HepG2 (cell line): Measurements from ENCODE around the gene EPHX1. TPM values are rescaled to one million over a fixed set of nuclear protein-coding genes. Genes with fewer than 3 reads are reported as not detected.

Experiments used
- AGO2 ChIP-seq: fragments of 200-400 bp; formaldehyde crosslinking; optimal IDR thresholded peaks from 2 replicates; pipeline ENCODE3; 2017; ENCODE audit warnings: mild to moderate bottlenecking, low read depth, low read length, moderate library complexity
- FOXA1 ChIP-seq, 2 experiments: fragments of 450-650 bp in 1 of 2; sonication (generic) in 1 of 2; formaldehyde crosslinking in 1 of 2; IDR thresholded peaks; 2 replicates each; pipeline versions ENCODE4 v1.4.0 to v1.6.1; 2016 to 2020; ENCODE audit warnings: missing genetic modification reagents in 1 of 2
- FOXO1 ChIP-seq: sonication (generic); formaldehyde crosslinking; IDR thresholded peaks from 2 replicates; pipeline ENCODE4 v1.4.0; 2020; ENCODE audit warnings: missing genetic modification reagents
- HNRNPL ChIP-seq: fragments of 200-400 bp; formaldehyde crosslinking; IDR thresholded peaks from 2 replicates; pipeline ENCODE4 v1.6.1; 2017; ENCODE audit warnings: mild to moderate bottlenecking, low read depth, low read length
- JUNB ChIP-seq: sonication (generic); formaldehyde crosslinking; IDR thresholded peaks from 2 replicates; pipeline ENCODE4 v1.8.0; 2022; ENCODE audit warnings: missing genetic modification reagents, mild to moderate bottlenecking, borderline replicate concordance
- MEIS1 ChIP-seq: sonication (generic); formaldehyde crosslinking; IDR thresholded peaks from 2 replicates; pipeline ENCODE4 v1.9.0; 2021; ENCODE audit warnings: mild to moderate bottlenecking, missing genetic modification reagents, moderate library complexity, borderline replicate concordance
- MLLT10 ChIP-seq: sonication (generic); formaldehyde crosslinking; IDR thresholded peaks from 2 replicates; pipeline ENCODE4 v1.4.0; 2020; ENCODE audit warnings: missing genetic modification reagents
- PAF1 ChIP-seq: IDR thresholded peaks from 2 replicates; pipeline ENCODE4 v1.6.1; 2016; ENCODE audit warnings: missing genetic modification reagents, missing compliant biosample characterization
- PAWR ChIP-seq: sonication (generic); formaldehyde crosslinking; IDR thresholded peaks from 2 replicates; pipeline ENCODE4 v1.4.0; 2020; ENCODE audit warnings: missing genetic modification reagents, mild to moderate bottlenecking, borderline replicate concordance
- RBAK ChIP-seq: sonication (generic); formaldehyde crosslinking; IDR thresholded peaks from 2 replicates; pipeline ENCODE4 v1.5.1; 2020; ENCODE audit warnings: mild to moderate bottlenecking, missing genetic modification reagents
- SOX6 ChIP-seq, 2 experiments: fragments of 450-650 bp in 1 of 2; sonication (generic) in 1 of 2; formaldehyde crosslinking in 1 of 2; IDR thresholded peaks; 2 replicates each; pipeline versions ENCODE4 v1.4.0 to v1.6.1; 2017 to 2020; ENCODE audit warnings: antibody characterized with exemption in 1 of 2, mild to moderate bottlenecking in 1 of 2, missing genetic modification reagents in 1 of 2
- SRF ChIP-seq: IDR thresholded peaks from 2 replicates; pipeline ENCODE4 v1.6.1; 2011; ENCODE audit warnings: mild to moderate bottlenecking, low read depth, low read length, moderate library complexity
- TGIF2 ChIP-seq: IDR thresholded peaks from 2 replicates; pipeline ENCODE4 v1.6.1; 2016; ENCODE audit warnings: control low read depth, missing compliant biosample characterization
- TOE1 ChIP-seq: sonication (generic); formaldehyde crosslinking; IDR thresholded peaks from 2 replicates; pipeline ENCODE4 v1.4.0; 2020; ENCODE audit warnings: mild to moderate bottlenecking, missing genetic modification reagents
- YY1 ChIP-seq: IDR thresholded peaks from 2 replicates; pipeline ENCODE4 v1.6.1; 2011; ENCODE audit warnings: low read length, low read depth, moderate library complexity, mild to moderate bottlenecking; ENCODE audit not compliant: insufficient read depth, insufficient replicate concordance
- ZBTB3 ChIP-seq: sonication (generic); formaldehyde crosslinking; IDR thresholded peaks from 2 replicates; pipeline ENCODE4 v1.4.0; 2020; ENCODE audit warnings: low read depth, mild to moderate bottlenecking, moderate library complexity, missing genetic modification reagents, borderline replicate concordance
- ZC3H13 ChIP-seq: sonication (generic); formaldehyde crosslinking; IDR thresholded peaks from 2 replicates; pipeline ENCODE4 v1.8.1; 2023; ENCODE audit warnings: mild to moderate bottlenecking, missing genetic modification reagents, moderate library complexity
- ZNF136 ChIP-seq: sonication (generic); formaldehyde crosslinking; IDR thresholded peaks from 2 replicates; pipeline ENCODE4 v1.8.1; 2022; ENCODE audit warnings: low read depth, mild to moderate bottlenecking, moderate library complexity, missing genetic modification reagents
- ZNF138 ChIP-seq: sonication (generic); formaldehyde crosslinking; IDR thresholded peaks from 2 replicates; pipeline ENCODE4 v1.5.0; 2020; ENCODE audit warnings: mild to moderate bottlenecking, low read depth, missing genetic modification reagents
- ZNF34 ChIP-seq: sonication (generic); formaldehyde crosslinking; IDR thresholded peaks from 2 replicates; pipeline ENCODE4 v1.4.0; 2020; ENCODE audit warnings: mild to moderate bottlenecking, missing genetic modification reagents, borderline replicate concordance
- ZNF382 ChIP-seq: sonication (generic); formaldehyde crosslinking; IDR thresholded peaks from 2 replicates; pipeline ENCODE4 v1.5.0; 2020; ENCODE audit warnings: missing genetic modification reagents, mild to moderate bottlenecking, borderline replicate concordance
- ZNF550 ChIP-seq: sonication (generic); formaldehyde crosslinking; IDR thresholded peaks from 2 replicates; pipeline ENCODE4 v1.4.0; 2020; ENCODE audit warnings: mild to moderate bottlenecking, missing genetic modification reagents, borderline replicate concordance
- ZNF574 ChIP-seq: sonication (generic); formaldehyde crosslinking; IDR thresholded peaks from 2 replicates; pipeline ENCODE4 v1.4.0; 2020; ENCODE audit warnings: missing genetic modification reagents
- ZNF577 ChIP-seq: sonication (generic); formaldehyde crosslinking; IDR thresholded peaks from 2 replicates; pipeline ENCODE4 v1.4.0; 2020; ENCODE audit warnings: mild to moderate bottlenecking, low read depth, missing genetic modification reagents, borderline replicate concordance
- ZNF580 ChIP-seq: IDR thresholded peaks from 2 replicates; pipeline ENCODE4 v1.6.1; 2016; ENCODE audit warnings: low read depth, borderline replicate concordance
- ZNF816 ChIP-seq: sonication (generic); formaldehyde crosslinking; IDR thresholded peaks from 2 replicates; pipeline ENCODE4 v1.8.0; 2022; ENCODE audit warnings: missing genetic modification reagents, mild to moderate bottlenecking, borderline replicate concordance
- ZSCAN21 ChIP-seq: sonication (generic); formaldehyde crosslinking; IDR thresholded peaks from 2 replicates; pipeline ENCODE4 v1.8.0; 2022; ENCODE audit warnings: mild to moderate bottlenecking, missing genetic modification reagents, moderate library complexity, borderline replicate concordance
- polyA plus RNA-seq, 8 experiments: library from polyadenylated mRNA; depleted of rRNA in 3 of 8; stranded (reverse) in 7 of 8; unstranded in 1 of 8; fragments of >200 nt; fragmentation: Illumina TruSeq in 4 of 8; extraction: Trizol in 4 of 8; gene quantifications; 2 replicates each; pipeline versions ENCODE4 v1.2.1 to v1.2.3, GENCODE V29; 2011 to 2016; ENCODE audit warnings: low read depth in 4 of 8, missing spikeins in 1 of 8, mixed read lengths in 1 of 8; ENCODE audit not compliant: insufficient read depth in 1 of 8
- total RNA-seq, 5 experiments: library from RNA; depleted of rRNA; stranded (reverse); fragments of >200 nt; fragmentation: Illumina TruSeq; extraction: Trizol; gene quantifications; 2 replicates each; pipeline ENCODE4 v1.2.3, GENCODE V29; 2016; ENCODE audit warnings: low read depth in 1 of 5

Gene EPHX1
- total and polyA plus RNA-seq, 2 of the 13 experiments (the other 11 are each of a cell fraction or from before 2014, with no cell fraction given), result 27.7 to 36.5 TPM

GRCh38 chr1:225777583-225778336 lies 32.2 kb upstream of the EPHX1 start, which contains the start of gene SRP9 (continued):
- TF ChIP-seq PAWR (CRISPR knock-in tag) (peak; percentile 49; the same call in 1 of the 2 replicates), YY1 (peak; percentile 95), ZNF580 (CRISPR knock-in tag) (peak; percentile 88), ZNF574 (CRISPR knock-in tag) (peak; percentile 98), ZNF550 (CRISPR knock-in tag) (0 out of 2 replicates have a peak, but pooled peaks have one; percentile 57), TGIF2 (no peak), PAF1 (CRISPR knock-in tag) (no peak), ZNF382 (CRISPR knock-in tag) (no peak), ZNF577 (no peak), MEIS1 (peak; percentile 85; the same call in 1 of the 2 replicates), ZNF136 (peak; percentile 25; the same call in 1 of the 2 replicates), HNRNPL (peak; percentile 77; the same call in 1 of the 2 replicates), SRF (no peak), ZBTB3 (CRISPR knock-in tag) (0 out of 2 replicates have a peak, but pooled peaks have one; percentile 43), ZSCAN21 (CRISPR knock-in tag) (peak; percentile 39), ZNF34 (CRISPR knock-in tag) (0 out of 2 replicates have a peak, but pooled peaks have one; percentile 34), SOX6 (IDR thresholded peaks at IDR 0.05) (no peak), SOX6 (CRISPR knock-in tag; IDR thresholded peaks at IDR 0.05) (peak; percentile 65), TOE1 (CRISPR knock-in tag) (no peak), FOXO1 (CRISPR knock-in tag) (peak; percentile 58; the same call in 1 of the 2 replicates), AGO2 (peak; percentile 78), ZNF138 (0 out of 2 replicates have a peak, but pooled peaks have one; percentile 38), ZC3H13 (0 out of 2 replicates have a peak, but pooled peaks have one; percentile 50), ZNF816 (peak; percentile 62; the same call in 1 of the 2 replicates), MLLT10 (CRISPR knock-in tag) (no peak), FOXA1 (IDR thresholded peaks at IDR 0.05) (no peak), FOXA1 (CRISPR knock-in tag; IDR thresholded peaks at IDR 0.05) (0 out of 2 replicates have a peak, but pooled peaks have one; percentile 46), JUNB (CRISPR knock-in tag) (no peak), RBAK (CRISPR knock-in tag) (no peak)
